Measurements from ENCODE around the gene DDAH1. TPM values are rescaled to one million over a fixed set of nuclear protein-coding genes. Genes with fewer than 3 reads are reported as not detected.

DDAH1 gene
- total RNA-seq, 1 donor from 2014 or later: 57.9 TPM

DNA sequence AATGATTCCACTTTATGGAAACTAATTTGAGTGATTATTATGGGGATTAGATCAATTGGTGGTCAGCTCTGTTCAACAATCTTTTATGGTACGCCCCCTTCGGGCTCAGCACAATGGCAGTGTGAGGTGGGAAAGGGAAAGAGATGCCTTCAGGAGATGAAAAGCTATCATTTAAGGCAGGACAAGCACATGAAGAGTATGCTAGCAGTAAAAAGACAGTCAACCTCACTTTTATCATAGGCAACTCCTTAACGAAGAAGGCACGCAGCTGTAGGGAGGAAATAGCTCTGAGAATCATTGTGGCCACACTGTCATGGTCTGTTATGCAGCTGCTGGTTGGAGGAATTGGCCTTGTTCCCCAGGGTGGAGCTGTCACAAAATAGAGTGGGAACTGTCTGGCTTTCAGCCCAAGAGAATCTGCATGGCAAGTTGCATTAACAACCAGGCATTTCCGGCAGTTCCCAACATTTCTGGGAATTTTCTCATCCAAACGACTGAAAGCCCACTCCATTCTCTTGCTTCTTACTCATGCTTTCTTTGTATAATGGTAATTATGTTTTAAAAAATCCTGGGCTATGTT lies 134.2 kb downstream of the DDAH1 start:
- peak; percentile 87 to 97 for DNase-seq (ENCODE audit: low read depth in 2 of 2)

DNA sequence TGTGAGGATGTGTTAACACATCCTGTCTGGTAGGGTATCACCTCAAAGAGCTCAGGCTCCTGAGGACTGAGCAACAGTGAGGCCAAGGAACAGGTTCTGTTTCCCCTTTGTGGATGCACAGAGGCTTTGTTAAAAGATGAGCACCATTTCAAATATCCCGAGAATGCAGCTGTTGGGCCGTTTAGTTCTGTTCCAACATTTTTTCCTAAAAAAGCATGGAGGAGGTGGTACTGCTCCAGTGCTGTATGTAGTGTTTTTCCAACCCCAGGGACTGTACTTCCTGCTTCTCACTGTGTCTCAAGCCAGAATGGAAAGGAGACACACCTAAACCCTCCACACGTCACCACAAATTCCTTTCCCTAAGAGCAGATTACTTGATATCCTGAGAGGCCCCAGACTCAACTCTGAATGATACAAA lies 134.7 kb downstream of the DDAH1 start:
- peak; percentile 50 to 90 for DNase-seq (ENCODE audit: low read depth in 2 of 2)

DNA sequence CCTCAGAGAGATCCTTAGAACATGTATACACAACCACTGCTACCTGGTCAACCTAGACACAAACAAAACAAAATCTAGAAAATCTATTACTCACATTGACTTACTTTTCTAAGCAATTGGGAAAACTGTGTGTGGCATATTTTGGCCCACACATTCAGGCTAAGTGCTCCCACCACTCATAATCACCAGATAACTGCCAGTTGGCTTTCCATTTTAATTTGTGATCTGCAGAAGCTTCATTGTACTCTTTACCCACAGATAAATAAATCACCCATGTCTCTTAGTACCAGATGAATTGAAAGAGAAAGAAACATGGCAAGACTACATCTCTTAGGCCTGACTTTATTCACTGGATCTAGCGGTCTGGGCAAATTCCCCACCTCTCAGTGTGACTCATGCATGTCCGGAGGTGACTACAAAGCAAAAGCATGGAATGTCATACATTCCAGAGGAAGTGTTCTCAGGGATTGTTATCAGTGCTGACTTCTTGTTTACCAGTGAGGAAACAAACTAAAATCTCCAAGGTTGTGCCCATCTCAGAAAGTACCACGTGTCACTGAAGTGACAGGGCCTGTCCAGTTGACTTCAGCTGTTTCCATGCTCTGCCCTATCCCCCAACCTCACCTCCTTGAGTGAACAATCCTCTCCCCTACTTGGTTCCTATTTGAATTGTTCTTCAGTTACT lies 136.1 kb downstream of the DDAH1 start:
- peak; percentile 96 to 99 for DNase-seq (ENCODE audit: low read depth in 2 of 2)

DNA sequence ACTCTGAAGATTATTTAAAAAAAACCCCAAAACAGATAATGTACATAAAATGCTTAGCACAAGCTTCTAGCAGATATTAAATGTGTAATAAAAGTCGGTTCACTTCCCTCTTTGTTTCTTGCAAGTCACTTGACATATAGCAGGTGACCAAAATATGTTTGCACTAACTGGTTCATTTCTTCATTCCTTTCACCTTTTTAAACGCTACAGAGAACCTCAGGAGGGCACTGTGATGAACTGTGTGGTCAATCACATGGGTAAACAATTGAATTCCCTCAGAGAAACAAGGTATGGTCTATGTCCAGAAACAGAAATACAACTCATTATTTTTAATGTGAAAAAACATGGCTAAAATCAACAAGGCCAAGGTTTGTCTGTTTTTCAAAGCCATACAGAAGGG lies 137.2 kb downstream of the DDAH1 start:
- no peak for DNase-seq (ENCODE audit: low read depth in 2 of 2)

DNA sequence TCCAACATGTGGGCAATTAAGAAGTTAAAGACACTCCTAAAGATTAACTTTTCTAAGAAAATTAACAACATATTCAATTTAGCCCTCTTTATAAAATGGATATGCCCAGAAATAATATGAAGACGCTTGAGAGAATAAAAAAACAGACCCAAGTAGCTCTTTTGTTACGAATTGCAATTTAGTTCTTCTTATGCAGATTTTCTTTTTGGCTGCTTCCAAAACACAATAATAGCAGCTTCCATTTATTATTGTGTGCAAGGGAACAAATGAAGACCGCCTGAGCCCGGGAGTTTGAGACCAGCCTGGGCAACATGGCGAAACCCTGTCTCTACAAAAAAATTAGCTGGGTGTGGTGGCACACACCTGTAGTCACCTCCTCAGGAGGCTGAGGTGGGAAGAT lies 138.1 kb downstream of the DDAH1 start:
- DNase-seq (ENCODE audit: low read depth in 2 of 2): no peak

DNA sequence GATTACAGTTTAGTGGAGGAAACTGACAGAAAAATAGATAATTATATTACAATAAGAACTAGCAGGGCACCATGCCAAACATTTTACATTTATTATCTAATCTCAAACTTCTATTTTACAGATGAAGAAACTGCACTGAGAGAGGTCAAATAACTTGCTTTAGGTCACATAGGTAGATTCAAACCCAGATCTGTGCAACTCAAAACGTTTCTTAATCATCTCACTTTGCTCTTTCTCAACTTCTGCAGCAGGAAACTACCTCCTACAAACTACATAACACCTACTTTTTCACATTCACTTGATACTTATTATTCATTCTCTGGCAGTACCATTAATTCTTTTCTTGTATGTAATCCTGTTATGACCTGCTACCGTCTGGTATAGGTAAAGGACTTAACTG lies 138.6 kb downstream of the DDAH1 start:
- DNase-seq (ENCODE audit: low read depth in 2 of 2): no peak

DNA sequence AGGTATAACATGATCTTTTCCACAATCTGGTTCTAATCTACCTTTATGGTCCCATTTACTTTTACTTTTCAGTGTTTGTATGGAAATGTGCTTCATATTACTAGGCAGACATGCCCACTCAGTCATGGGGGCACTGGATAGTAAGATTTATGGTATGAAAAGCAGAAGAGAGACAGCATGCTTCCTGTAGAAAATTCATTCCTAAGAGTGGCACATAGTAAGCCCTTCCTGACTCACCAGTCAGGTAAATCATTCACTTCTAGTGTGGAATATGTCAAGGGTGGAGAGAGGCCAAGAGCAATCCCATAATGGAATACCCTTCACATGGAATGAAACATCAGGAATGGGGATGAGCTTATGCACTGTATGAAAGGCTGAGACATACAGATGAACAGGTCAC lies 139.0 kb downstream of the DDAH1 start:
- DNase-seq (ENCODE audit: low read depth in 2 of 2): peak in 1 of 2 donors; percentile 45

DNA sequence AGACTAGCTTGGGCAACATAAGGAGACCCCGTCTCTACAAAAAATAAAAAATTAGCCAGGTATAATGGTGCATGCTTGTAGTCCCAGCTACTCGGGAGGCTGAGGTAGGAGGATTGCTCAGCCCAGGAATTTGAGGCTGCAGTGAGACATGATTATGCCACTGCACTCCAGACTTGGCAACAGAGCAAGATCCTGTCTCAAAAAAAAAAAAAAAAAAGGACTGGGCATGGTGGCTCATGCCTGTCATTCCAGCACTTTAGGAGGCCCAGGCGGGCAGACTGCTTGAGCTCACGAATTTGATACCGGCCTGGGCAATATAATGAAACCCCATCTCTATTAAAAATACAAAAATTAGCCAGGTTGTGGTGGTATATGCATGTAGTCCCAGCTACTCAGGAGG lies 141.2 kb downstream of the DDAH1 start:
- no peak for DNase-seq (ENCODE audit: low read depth in 2 of 2)

DNA sequence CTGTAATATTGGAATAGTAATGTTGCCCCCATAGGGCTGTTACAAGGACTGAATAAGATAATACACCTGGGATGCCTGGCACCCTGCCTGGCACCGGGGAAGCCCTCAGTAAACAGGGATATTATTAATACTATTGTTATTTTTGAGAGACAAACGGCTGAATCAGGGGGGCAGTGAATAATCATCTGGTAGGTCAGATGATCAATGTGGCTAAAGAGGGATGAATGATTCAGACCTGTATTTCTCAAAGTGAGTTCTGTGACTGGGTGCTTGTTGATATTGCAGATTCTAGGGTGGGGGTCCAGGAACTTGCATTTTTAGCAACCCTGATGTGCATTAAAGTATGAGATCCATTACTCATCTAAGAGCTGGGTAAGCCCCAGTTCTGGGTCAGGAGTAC lies 142.3 kb downstream of the DDAH1 start:
- peak in 1 of 2 donors; percentile 53 for DNase-seq (ENCODE audit: low read depth in 2 of 2)

DNA sequence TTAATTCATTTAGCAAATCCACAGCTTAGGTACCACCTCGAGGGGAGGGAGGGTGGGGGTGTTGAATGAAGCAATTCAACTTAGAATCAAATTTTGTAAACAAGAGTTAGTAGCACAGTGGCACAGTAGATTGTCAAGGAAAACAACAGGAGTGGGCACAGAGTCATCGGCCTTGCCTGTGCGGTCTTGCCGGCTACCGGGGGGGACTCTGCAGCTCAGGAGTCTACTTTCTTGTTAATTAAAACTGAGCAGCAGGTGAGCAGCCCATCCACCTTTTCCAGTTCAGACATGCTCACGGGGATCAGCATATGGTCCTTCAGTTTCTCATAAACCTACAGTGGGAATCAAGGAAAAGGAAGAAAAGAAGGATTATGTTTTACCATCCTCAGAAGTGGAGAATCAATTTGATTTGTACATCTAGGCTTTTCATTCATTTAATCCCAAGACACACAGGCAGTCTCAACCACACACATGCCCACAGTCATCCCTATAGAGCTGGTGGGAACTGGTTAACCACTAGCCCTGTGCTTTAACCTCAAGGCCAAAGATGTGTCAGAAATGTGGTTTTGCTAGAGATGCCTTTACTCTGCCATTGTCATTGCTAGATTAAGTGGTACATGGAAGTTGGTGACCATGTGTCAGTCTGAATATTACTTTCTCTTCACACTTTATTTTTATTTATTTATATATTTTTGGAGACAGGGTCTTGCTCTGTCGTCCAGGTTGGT lies 143.6 kb downstream of the DDAH1 start:
- DNase-seq (ENCODE audit: low read depth in 2 of 2): peak in 1 of 2 donors; percentile 47

DNA sequence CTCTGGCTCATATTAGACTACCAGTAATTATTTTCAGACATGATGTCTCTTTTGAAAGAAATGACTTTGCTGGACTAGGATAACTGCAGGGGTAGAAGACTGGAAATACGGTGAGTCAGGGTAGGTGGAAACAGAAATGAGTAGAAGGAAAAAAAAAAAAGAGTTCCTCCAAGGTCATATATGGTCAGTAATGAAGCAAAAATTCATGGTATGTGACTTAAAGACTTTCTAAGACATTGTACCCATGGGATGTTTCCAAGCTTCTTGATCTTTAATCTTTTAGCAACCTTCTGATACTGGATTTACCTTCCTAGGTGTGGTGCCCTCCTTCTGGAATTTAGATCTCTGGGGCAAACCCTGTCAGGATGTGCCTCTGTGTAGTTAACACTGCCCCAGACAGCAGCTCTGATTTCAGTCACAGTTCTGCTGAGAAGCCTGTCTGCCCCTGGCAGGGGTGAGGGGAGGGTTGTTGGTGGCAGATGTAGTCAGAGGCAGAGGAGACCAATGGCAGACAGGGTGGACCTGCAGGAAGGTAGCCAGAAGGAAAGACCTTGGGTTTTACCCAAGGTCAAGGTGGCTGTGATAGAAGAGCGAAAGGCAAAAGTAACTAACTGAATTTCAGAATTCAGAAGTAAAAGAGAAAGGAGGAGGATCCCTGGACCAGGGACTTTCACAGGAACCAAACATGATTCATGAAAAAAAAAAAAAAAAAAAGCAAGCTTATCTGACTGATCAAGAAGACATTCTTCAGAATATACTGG lies 144.4 kb downstream of the DDAH1 start:
- peak in 1 of 2 donors; percentile 85 for DNase-seq (ENCODE audit: low read depth in 2 of 2)

DNA sequence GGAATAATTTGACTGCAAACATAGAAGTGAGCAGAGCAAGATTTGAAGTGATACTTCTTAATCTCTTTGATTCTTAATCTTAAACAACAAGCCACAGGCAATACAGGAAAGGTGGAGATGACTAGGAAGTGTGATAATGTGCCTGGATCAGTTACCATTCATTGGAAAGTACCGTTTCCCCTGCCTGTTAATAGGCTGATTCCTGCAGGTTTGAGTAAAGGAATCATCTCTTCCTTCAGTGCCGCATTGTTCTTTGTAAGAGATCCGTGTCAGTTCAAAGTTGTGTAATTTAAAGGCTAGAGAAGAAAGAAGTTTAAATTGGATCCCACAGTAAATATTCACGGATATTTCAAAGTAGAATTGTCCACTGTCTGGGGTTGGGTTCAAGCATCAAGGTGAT lies 145.0 kb downstream of the DDAH1 start:
- peak in 1 of 2 donors; percentile 89 for DNase-seq (ENCODE audit: low read depth in 2 of 2)

DNA sequence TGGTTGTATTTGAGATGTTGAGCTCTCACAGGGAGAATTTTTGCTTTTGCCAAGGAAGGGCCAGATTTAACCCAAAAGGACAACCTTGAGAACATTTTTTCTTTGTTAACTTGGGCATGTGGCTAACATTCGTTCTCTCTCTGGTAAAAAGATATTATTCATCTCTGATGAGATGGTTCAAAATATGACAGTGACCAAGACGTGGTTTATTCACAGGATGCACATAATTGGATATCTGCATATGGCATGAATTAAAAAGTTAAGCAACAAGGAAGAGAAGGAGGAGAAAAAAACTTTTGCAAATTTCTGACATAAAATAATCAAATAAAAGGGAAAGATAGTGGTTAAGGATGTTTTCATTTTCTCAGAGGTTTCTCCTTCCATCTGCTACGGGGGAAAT lies 145.5 kb downstream of the DDAH1 start:
- DNase-seq (ENCODE audit: low read depth in 2 of 2): no peak

DNA sequence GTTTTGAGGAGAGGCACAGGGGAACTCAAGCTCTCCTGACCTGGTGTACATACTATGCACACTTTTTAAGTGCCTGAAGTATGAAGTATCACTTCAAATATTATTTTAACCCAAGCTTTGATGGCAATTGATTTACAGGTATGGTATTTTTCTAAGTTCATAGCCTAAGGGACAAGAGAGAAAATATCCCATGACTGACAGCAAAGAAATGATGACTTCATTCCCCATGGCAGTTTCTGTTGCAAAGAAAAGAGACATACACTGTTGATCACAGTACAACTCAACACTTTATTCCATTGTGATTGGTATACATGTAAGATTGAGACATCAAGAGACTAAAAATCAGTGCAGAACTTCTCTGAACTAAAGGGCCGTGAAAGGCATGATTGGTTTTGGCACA lies 146.7 kb downstream of the DDAH1 start:
- DNase-seq (ENCODE audit: low read depth in 2 of 2): no peak

DNA sequence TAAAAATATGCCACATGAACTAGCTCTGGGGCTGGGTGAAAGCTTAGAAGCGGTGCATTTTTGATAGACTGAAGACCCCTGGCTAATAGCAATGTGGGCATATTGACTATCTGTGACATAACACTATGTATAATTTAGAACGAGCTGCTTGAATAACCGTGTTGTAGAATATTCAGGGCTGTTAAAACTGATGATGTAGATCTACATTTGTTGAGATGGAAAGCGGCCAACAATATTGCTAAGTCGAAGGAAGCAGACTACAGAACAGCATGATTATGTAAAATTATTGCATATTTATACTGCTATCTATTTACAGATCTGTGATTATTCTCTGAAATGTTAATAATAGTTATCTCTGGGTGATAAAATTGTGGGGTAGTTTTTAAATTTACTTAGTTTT lies 147.4 kb downstream of the DDAH1 start:
- no peak for DNase-seq (ENCODE audit: low read depth in 2 of 2)

DNA sequence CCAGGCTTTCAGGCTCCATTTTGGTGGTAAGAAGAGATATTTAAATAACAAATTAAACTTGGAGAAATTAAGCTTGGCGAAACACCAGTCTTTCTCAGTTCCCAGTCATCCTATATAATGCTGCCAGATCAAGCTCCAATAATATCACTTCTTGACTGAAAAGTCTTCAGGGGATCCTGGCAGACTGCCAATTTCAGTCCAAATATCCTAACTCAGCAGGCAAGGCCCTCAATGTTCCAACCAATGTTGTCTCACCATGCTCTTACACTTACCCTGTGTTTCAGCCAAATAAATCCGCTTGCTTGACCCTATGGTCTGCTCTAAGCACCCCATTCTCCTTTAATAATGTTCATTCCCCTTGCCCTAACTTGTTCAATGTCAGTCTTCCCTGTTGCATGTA lies 148.6 kb downstream of the DDAH1 start:
- no peak for DNase-seq (ENCODE audit: low read depth in 2 of 2)

DNA sequence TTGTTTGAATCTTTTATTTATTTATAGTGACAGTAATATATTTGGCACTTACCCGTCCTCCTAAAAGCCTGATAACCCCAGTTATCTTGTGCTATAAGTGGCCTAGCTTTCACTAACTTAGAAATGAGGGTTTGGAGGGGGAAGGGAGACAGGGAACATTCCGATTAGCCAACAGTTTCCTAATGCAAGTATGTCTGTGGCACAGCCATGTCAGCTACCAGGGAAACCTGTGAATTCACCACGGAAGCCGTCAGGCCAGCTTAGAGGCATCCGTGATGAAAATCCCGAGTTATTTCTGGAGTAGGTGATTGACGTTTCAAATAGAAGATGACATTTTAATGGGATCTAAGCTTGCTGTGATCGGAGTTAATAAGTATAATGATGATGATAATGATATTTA lies 149.2 kb downstream of the DDAH1 start:
- no peak for DNase-seq (ENCODE audit: low read depth in 2 of 2)

DNA sequence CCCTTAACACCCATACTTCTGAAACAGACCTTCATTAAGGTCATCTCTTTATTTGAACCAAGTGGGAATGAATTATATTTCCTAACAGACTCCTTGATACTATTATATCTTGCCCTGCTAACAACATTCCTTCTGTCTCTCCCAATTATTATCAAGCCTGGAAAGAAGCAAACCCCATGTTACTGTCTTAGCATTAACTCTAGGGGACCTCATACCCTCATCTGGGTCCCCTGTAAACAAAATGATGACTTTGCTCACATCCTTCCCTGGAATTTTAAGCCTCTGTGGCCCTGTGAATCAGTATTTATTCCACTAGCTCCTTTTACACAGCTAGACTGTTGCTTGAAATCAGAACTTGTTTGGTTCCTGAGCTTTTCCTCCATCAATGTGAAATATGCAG lies 150.2 kb downstream of the DDAH1 start:
- DNase-seq (ENCODE audit: low read depth in 2 of 2): no peak

DNA sequence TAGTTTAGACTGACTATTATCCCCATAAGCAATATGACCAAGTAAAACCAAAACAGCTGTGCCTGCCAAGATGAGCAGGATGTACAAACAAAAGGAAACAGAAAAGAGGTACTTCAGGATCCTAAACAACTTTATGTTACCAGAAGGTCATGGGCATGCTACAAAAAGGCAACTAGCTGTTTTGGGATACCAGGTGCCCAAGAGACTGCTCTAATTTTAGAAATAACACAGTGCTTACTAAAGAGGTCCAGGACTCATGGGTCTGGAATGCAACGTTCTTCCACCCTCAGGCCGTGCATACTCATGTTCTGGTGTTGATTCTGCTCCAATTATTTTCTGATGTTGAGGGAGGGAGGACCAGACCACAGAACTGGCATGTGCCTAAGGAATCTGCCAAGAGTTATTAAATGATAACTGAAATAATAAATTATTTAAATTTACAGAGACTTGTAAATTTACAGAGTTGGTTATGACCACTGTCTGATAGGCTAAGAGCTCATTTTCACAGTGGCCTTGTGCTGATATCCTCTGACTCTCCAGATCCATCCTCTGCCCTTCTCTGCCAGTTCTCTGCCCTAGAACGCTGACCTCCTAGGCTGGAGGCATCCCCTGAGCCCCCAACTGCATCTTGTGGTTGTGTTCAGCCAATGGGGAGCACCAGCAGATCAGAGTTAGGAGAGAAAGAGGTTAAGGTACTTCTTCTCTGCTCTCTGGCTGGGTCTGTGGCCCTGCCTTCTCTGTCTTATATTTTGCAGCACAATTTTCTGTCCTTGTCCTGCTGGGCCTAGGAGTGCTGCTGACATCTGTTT lies 150.9 kb downstream of the DDAH1 start:
- peak; percentile 74 to 93 for DNase-seq (ENCODE audit: low read depth in 2 of 2)

DNA sequence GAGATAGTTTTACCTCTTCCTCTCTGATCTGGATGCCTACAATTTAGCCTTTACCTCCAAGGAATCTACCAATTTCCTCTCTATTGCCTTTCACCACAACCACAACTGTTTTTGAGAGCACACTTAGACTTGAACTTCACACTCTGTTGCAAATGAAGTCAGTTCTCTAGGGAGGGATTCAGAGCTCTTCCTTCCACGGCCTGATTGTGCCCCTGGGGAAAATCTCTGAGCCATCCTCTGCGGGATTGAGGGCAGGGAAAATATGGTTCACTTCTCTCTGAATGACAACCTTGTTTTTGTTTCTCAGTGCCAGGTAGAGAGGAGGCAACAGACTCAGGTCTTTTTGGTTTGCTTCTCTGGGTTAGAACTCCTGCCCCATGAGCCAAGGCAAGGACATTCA lies 153.1 kb downstream of the DDAH1 start:
- no peak for DNase-seq (ENCODE audit: low read depth in 2 of 2)

DNA sequence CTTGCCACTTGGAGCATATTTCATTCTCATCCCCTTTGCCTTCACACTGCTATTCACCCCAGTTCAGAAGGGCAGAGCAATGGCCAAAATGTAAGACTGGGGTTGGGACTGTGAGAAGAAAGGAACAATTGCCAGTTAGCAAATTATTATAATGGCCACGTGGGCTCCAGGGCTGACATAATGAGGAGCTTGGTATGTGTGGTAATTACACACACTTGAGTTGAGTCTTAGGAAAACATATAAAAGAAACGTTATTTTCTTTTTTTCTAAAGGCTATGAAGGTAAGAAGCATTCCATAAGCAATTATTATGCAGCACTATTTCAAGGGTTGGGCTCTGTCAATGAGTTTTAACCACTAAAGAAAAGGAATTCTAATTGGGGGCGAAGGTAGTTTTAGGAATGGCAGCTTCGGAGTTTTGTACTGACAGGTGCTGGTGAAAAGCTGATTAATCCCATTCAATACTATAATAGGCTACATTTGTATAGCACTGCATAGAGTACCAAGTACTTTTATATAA lies 156.1 kb downstream of the DDAH1 start:
- DNase-seq (ENCODE audit: low read depth in 2 of 2): no peak

Data from lung microvascular endothelial cell (primary cell).